ENCODE measurements around the gene LIN52. TPM values are rescaled to one million over a fixed set of nuclear protein-coding genes. Genes with fewer than 3 reads are reported as not detected.

Gene LIN52
- total and polyA plus RNA-seq, 2 experiments from 2014 or later = 8.0 to 8.7 TPM

DNA sequence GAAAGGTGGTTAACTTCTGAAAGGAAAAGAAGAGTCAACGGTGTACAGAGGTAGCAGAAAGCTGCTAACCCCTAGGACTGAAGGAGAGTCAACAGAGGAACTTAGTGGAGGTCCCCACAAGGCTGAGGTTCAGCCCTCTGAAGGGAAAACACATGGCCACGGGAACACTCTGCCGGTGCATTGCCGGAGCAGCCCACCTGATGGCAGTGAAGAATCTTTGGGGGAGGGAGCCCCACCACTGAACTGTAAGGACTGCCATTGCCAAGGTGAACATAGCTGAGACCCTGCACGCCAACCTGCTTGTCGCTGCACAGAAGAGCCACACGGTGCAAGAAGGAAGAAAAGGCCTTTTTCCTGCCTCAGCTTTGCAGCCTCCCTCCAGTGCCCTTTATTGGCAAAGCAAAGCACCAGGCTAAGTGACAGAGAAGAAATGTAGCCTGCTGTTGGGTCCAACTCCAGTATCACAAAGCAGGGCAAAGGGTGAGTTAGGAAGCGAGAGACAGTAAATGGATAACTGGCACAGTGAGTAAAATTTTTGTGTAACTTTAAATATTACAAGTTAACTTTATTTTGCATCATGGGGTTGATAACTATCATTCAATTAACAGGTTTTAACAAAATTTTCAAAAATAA lies 76.9 kb downstream of the LIN52 start:
- Histone ChIP-seq H2AFZ (no peak overlapping the region), H3K36me3 (ENCODE audit: low read depth) (no peaks in the 10 kb centered on the region), H3F3A (ENCODE audit: insufficient read depth) (no peaks in the 10 kb centered on the region), H3K27me3 (replicated peaks; ENCODE audit: insufficient read depth) (no peaks in the 10 kb centered on the region), H3K79me2 (ENCODE audit: insufficient read depth) (no peaks in the 10 kb centered on the region), H3K4me3 (no peak overlapping the region), H3K9ac (no peak overlapping the region), H4K20me1 (ENCODE audit: insufficient read depth) (no peaks in the 10 kb centered on the region), H3K4me2 (ENCODE audit: unreplicated experiment) (no peak overlapping the region), H3K4me1 (ENCODE audit: insufficient read depth) (no peaks in the 10 kb centered on the region), H3K27ac (no peak overlapping the region), H3K9me3 (ENCODE audit: low read depth) (no peaks in the 10 kb centered on the region), H3K9me2 (ENCODE audit: insufficient read depth) (no peaks in the 10 kb centered on the region)
- TF ChIP-seq EZH2 (IDR thresholded peaks at IDR 0.05; ENCODE audit: insufficient read depth, poor library complexity, severe bottlenecking) = no peak
- no peak for TF ChIP-seq EZH2phosphoT487 (IDR thresholded peaks at IDR 0.05; ENCODE audit: insufficient read depth, low read depth)
- in situ Hi-C loops (cut with MboI) = no loop called here
- 93 to 95% methylated on average over 8 of the region's 8 CpGs for WGBS, 2 experiments (ENCODE audit: low coverage in 1 of 2, low lambda C conversion rate in 2 of 2, missing lambda C conversion rate in 2 of 2)
- no peak for DNase-seq

DNA sequence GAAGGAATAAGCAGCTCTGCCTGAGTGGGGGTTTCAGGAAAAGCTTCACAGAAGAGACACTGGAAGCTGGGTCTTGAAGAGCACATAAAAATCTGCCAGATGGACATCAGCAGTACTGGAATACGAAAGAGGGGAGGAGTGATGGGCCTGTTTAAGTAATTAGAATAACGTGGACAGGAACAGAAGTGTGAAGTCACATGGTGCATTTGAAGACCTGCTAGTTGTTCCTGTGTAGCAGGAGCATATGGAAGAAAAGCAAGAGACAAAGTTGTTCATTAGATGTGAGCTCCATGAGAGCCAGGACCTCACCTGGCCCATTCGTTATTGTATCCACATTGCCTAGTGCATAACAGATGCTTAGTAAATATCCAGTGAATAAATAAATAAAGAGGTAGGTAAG lies 85.2 kb downstream of the LIN52 start:
- H3K9me2 ChIP-seq (ENCODE audit: insufficient read depth) = no peaks in the 10 kb centered on the region
- H2AFZ ChIP-seq = no peak overlapping the region
- DNase-seq = no peak
- no peaks in the 10 kb centered on the region for H3K79me2 ChIP-seq (ENCODE audit: insufficient read depth)
- WGBS, 2 experiments (ENCODE audit: low coverage in 1 of 2, low lambda C conversion rate in 2 of 2, missing lambda C conversion rate in 2 of 2) = 87 to 89% methylated on average over 3 of the region's 3 CpGs
- no peak overlapping the region for H3K4me2 ChIP-seq (ENCODE audit: unreplicated experiment)
- no peaks in the 10 kb centered on the region for H4K20me1 ChIP-seq (ENCODE audit: insufficient read depth)
- H3K27ac ChIP-seq = no peak overlapping the region
- no peaks in the 10 kb centered on the region for H3K36me3 ChIP-seq (ENCODE audit: low read depth)
- H3K4me3 ChIP-seq = no peak overlapping the region
- H3K9me3 ChIP-seq (ENCODE audit: low read depth) = no peaks in the 10 kb centered on the region
- TF ChIP-seq EZH2phosphoT487 (IDR thresholded peaks at IDR 0.05; ENCODE audit: insufficient read depth, low read depth) (no peak), EZH2 (IDR thresholded peaks at IDR 0.05; ENCODE audit: insufficient read depth, poor library complexity, severe bottlenecking) (no peak)
- H3K9ac ChIP-seq = no peak overlapping the region
- in situ Hi-C loops (cut with MboI) = no loop called here
- no peaks in the 10 kb centered on the region for H3K27me3 ChIP-seq (replicated peaks; ENCODE audit: insufficient read depth)
- H3K4me1 ChIP-seq (ENCODE audit: insufficient read depth) = no peaks in the 10 kb centered on the region
- H3F3A ChIP-seq (ENCODE audit: insufficient read depth) = no peaks in the 10 kb centered on the region

DNA sequence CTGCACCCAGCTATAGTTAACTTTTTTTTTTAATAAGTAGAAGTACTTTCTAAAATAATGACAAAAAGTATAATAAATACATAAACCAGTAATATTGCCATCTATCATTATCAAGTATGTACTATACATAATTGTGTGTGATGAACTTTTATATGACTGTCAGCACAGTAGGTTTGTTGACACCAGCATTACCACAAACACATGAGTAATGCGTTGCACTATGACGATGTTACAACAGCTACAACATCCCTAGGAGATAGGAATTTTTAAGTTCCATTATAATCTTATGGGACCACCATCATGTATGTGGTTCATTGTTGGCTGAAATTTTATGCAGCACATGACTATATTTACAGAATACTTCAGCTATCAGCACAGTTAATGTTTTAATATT lies 91.6 kb downstream of the LIN52 start:
- Histone ChIP-seq H2AFZ (no peak overlapping the region), H3K36me3 (ENCODE audit: low read depth) (no peaks in the 10 kb centered on the region), H3K79me2 (ENCODE audit: insufficient read depth) (no peaks in the 10 kb centered on the region), H3K9me3 (ENCODE audit: low read depth) (no peaks in the 10 kb centered on the region), H3K4me1 (ENCODE audit: insufficient read depth) (no peaks in the 10 kb centered on the region), H3F3A (ENCODE audit: insufficient read depth) (no peaks in the 10 kb centered on the region), H3K27me3 (replicated peaks; ENCODE audit: insufficient read depth) (no peaks in the 10 kb centered on the region), H3K4me2 (ENCODE audit: unreplicated experiment) (no peak overlapping the region), H3K9me2 (ENCODE audit: insufficient read depth) (no peaks in the 10 kb centered on the region), H3K27ac (no peak overlapping the region), H4K20me1 (ENCODE audit: insufficient read depth) (no peaks in the 10 kb centered on the region), H3K4me3 (no peak overlapping the region), H3K9ac (no peak overlapping the region)
- in situ Hi-C loops (cut with MboI) = no loop called here
- 87 to 94% methylated on average over 2 of the region's 2 CpGs for WGBS, 2 experiments (ENCODE audit: low coverage in 1 of 2, low lambda C conversion rate in 2 of 2, missing lambda C conversion rate in 2 of 2)
- peak; percentile 7 for DNase-seq
- TF ChIP-seq EZH2phosphoT487 (IDR thresholded peaks at IDR 0.05; ENCODE audit: insufficient read depth, low read depth) = no peak
- TF ChIP-seq EZH2 (IDR thresholded peaks at IDR 0.05; ENCODE audit: insufficient read depth, poor library complexity, severe bottlenecking) = no peak

DNA sequence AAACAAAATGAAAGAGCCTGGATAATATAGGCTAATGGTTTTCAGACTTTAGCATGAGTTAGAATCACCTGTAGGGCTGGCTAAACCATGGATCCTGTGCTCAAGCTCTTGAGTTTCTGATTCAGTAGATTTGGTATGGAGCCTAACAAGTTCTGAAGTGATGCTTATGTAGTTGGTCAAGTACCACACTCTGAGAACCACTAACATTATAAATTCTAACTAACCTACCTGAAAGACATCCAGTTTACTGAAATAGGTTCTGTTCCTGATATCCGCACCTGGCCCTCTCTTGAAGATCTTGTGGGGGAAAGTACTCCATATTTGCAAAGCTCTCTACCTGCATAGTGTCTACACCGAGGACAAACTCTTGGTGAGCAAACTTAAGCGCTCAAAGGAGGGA lies 95.1 kb downstream of the LIN52 start:
- Histone ChIP-seq H3K9ac (no peak overlapping the region), H3F3A (ENCODE audit: insufficient read depth) (no peaks in the 10 kb centered on the region), H3K9me2 (ENCODE audit: insufficient read depth) (no peaks in the 10 kb centered on the region), H3K4me1 (ENCODE audit: insufficient read depth) (no peaks in the 10 kb centered on the region), H3K36me3 (ENCODE audit: low read depth) (no peaks in the 10 kb centered on the region), H3K9me3 (ENCODE audit: low read depth) (no peaks in the 10 kb centered on the region), H4K20me1 (ENCODE audit: insufficient read depth) (no peaks in the 10 kb centered on the region), H3K79me2 (ENCODE audit: insufficient read depth) (no peaks in the 10 kb centered on the region), H3K4me2 (ENCODE audit: unreplicated experiment) (no peak overlapping the region), H2AFZ (no peak overlapping the region), H3K4me3 (no peak overlapping the region), H3K27ac (no peak overlapping the region), H3K27me3 (replicated peaks; ENCODE audit: insufficient read depth) (no peaks in the 10 kb centered on the region)
- WGBS, 2 experiments (ENCODE audit: low coverage in 1 of 2, low lambda C conversion rate in 2 of 2, missing lambda C conversion rate in 2 of 2) = 96 to 98% methylated on average over 3 of the region's 3 CpGs
- no peak for DNase-seq
- in situ Hi-C loops (cut with MboI) = no loop called here
- no peak for TF ChIP-seq EZH2phosphoT487 (IDR thresholded peaks at IDR 0.05; ENCODE audit: insufficient read depth, low read depth)
- TF ChIP-seq EZH2 (IDR thresholded peaks at IDR 0.05; ENCODE audit: insufficient read depth, poor library complexity, severe bottlenecking) = no peak
